ENCODE measurements around the gene RUFY4. TPM values are rescaled to one million over a fixed set of nuclear protein-coding genes. Genes with fewer than 3 reads are reported as not detected.

The RUFY4 gene
- total RNA-seq, 1 experiment from 2014 or later: 0.66 TPM

GRCh38 chr2:218020966-218021535 is 48.0 kb upstream of the RUFY4 start:
- no peak for DNase-seq
- Mint-ChIP-seq H3K4me1 (peaks cover 22 to 49% of the 10 kb centered on the region in 2 experiments), H3K9me3 (no peaks in the 10 kb centered on the region), H3K27ac (no peak overlapping the region; a peak in 1 of 7 replicates), H3K27me3 (ENCODE audit: low read depth) (peaks cover 15% of the 10 kb centered on the region), H3K4me3 (no peak overlapping the region), H3K36me3 (ENCODE audit: insufficient read depth in 1 of 3, low read depth in 3 of 3) (no peaks in the 10 kb centered on the region)
- Histone ChIP-seq H3K79me1 (ENCODE audit: insufficient read depth, low read depth, low read length, poor library complexity, severe bottlenecking) (no peaks in the 10 kb centered on the region), H3K4me2 (ENCODE audit: insufficient read depth, insufficient read length, low read length) (no peak overlapping the region), H3K27me3 (ENCODE audit: insufficient read depth, low read length) (no peaks in the 10 kb centered on the region), H4K5ac (ENCODE audit: insufficient read length, low read depth, low read length) (no peak overlapping the region), H4K20me1 (ENCODE audit: control insufficient read depth, insufficient read depth, insufficient read length) (no peaks in the 10 kb centered on the region), H3K14ac (ENCODE audit: insufficient read depth, low read length) (no peak overlapping the region), H3K4me1 (ENCODE audit: insufficient read depth, low read length) (peaks cover 3% of the 10 kb centered on the region; the same call in 1 of the 2 replicates), H2BK20ac (ENCODE audit: low read depth, low read length, poor library complexity, severe bottlenecking) (no peak overlapping the region), H3K27ac (ENCODE audit: insufficient read length, low read depth, low read length) (no peak overlapping the region), H2BK120ac (ENCODE audit: low read depth, low read length, poor library complexity, severe bottlenecking) (no peak overlapping the region), H2BK15ac (ENCODE audit: low read depth, low read length) (no peak overlapping the region), H3T11ph (ENCODE audit: low read length) (no peak overlapping the region), H2AFZ (ENCODE audit: low read length) (no peak overlapping the region), H2BK5ac (ENCODE audit: insufficient read length, low read length) (no peak overlapping the region), H2BK12ac (ENCODE audit: insufficient read length, low read depth, low read length) (no peak overlapping the region), H3K9me3 (ENCODE audit: control insufficient read depth, low read depth, low read length) (no peaks in the 10 kb centered on the region), H3K4ac (ENCODE audit: low read depth, low read length) (no peak overlapping the region), H2AK5ac (ENCODE audit: insufficient read length, low read length) (no peak overlapping the region), H3K18ac (ENCODE audit: insufficient read length, low read depth, low read length) (no peak overlapping the region), H3K23ac (ENCODE audit: insufficient read length, low read depth, low read length) (no peak overlapping the region), H4K8ac (replicated peaks; ENCODE audit: insufficient read length, low read depth, low read length) (no peak overlapping the region), H3K56ac (ENCODE audit: insufficient read length, low read depth, low read length) (no peak overlapping the region), H4K91ac (ENCODE audit: insufficient read length, low read depth, low read length) (no peak overlapping the region), H3K23me2 (ENCODE audit: insufficient read length, low read depth, low read length, poor library complexity, severe bottlenecking) (no peaks in the 10 kb centered on the region), H3K79me2 (ENCODE audit: insufficient read depth, low read length) (no peaks in the 10 kb centered on the region), H3K9ac (ENCODE audit: extremely low read depth, insufficient read length, low read length) (no peak overlapping the region)
- WGBS (ENCODE audit: extremely low coverage, insufficient read length, low lambda C conversion rate): no CpG with 5 or more reads among the region's 6 CpGs
- TF ChIP-seq CTCF (conservative IDR thresholded peaks at IDR 0.05): no peak

Data from H9 (cell line).